Measurements from ENCODE around the gene RASA4.
"Not testable (repeated sequence)": the region's sequence is repeated elsewhere in the genome, so short reads cannot be mapped to it uniquely, and the experiment has no call there.

DNA sequence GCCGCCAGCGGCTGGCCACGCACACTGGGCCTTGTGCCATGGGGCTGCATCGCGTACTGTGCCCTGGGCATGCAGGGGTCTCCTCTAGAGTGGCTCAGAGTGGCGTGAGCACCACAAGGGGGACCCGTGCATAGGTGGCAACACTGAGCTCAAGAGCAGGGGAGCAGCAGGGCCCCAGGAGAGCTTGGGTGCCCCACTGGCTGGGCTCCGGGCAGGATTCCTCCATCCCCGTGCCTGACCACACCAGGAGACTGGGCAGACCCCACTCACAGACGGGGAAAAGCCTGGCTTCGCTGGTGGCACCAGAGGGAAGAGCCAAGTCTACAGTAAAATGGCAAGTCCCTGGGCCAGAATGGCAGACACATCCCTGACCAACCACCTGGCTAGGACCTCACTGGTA is 47.9 kb downstream of the RASA4 start:
- TF ChIP-seq, protein P1, sequence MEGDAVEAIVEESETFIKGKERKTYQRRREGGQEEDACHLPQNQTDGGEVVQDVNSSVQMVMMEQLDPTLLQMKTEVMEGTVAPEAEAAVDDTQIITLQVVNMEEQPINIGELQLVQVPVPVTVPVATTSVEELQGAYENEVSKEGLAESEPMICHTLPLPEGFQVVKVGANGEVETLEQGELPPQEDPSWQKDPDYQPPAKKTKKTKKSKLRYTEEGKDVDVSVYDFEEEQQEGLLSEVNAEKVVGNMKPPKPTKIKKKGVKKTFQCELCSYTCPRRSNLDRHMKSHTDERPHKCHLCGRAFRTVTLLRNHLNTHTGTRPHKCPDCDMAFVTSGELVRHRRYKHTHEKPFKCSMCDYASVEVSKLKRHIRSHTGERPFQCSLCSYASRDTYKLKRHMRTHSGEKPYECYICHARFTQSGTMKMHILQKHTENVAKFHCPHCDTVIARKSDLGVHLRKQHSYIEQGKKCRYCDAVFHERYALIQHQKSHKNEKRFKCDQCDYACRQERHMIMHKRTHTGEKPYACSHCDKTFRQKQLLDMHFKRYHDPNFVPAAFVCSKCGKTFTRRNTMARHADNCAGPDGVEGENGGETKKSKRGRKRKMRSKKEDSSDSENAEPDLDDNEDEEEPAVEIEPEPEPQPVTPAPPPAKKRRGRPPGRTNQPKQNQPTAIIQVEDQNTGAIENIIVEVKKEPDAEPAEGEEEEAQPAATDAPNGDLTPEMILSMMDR (IDR thresholded peaks at IDR 0.05), result not testable (repeated sequence)
- not testable (repeated sequence) for TF ChIP-seq ZFX (IDR thresholded peaks at IDR 0.05; ENCODE audit: borderline replicate concordance)

Measured in 22Rv1 (cell line).